H9 (cell line): Measurements from ENCODE around the gene PRTFDC1. TPM values are rescaled to one million over a fixed set of nuclear protein-coding genes. Genes with fewer than 3 reads are reported as not detected.

Experiments used
- DNase-seq: peaks from one replicate; pipeline ENCODE4 v3.0.0-alpha.2; 2017
- H2AFZ ChIP-seq: one replicate; pipeline ENCODE4 v1.6.1; 2013; ENCODE audit warnings: mild to moderate bottlenecking, low read length, control low read depth, moderate library complexity
- H2AK5ac ChIP-seq: 2 replicates; pipeline ENCODE4 v1.6.1; 2013; ENCODE audit warnings: low read length, control low read depth, mixed read lengths; ENCODE audit not compliant: insufficient read length
- H2BK120ac ChIP-seq: one replicate; pipeline ENCODE4 v1.6.1; 2013; ENCODE audit warnings: low read depth, mild to moderate bottlenecking, low read length, control low read depth, inconsistent platforms; ENCODE audit not compliant: poor library complexity, severe bottlenecking
- H2BK12ac ChIP-seq: 2 replicates; pipeline ENCODE4 v1.6.1; 2013; ENCODE audit warnings: low read length, control low read depth, mixed read lengths, low read depth; ENCODE audit not compliant: insufficient read length
- H2BK15ac ChIP-seq: 2 replicates; pipeline ENCODE4 v1.6.1; 2013; ENCODE audit warnings: low read depth, low read length, control low read depth
- H2BK20ac ChIP-seq: one replicate; pipeline ENCODE4 v1.6.1; 2013; ENCODE audit warnings: low read depth, mild to moderate bottlenecking, low read length, control low read depth, inconsistent platforms; ENCODE audit not compliant: poor library complexity, severe bottlenecking
- H2BK5ac ChIP-seq: 2 replicates; pipeline ENCODE4 v1.6.1; 2013; ENCODE audit warnings: low read length, control low read depth, mixed read lengths; ENCODE audit not compliant: insufficient read length
- H3K14ac ChIP-seq: 2 replicates; pipeline ENCODE4 v1.6.1; 2013; ENCODE audit warnings: low read length, control low read depth; ENCODE audit not compliant: insufficient read depth
- H3K18ac ChIP-seq: 2 replicates; pipeline ENCODE4 v1.6.1; 2013; ENCODE audit warnings: low read depth, mild to moderate bottlenecking, mixed read lengths, low read length, control low read depth; ENCODE audit not compliant: insufficient read length
- H3K23ac ChIP-seq: 2 replicates; pipeline ENCODE4 v1.6.1; 2013; ENCODE audit warnings: low read length, control low read depth, mixed read lengths, low read depth; ENCODE audit not compliant: insufficient read length
- H3K23me2 ChIP-seq: 2 replicates; pipeline ENCODE4 v1.6.1; 2013; ENCODE audit warnings: low read depth, mild to moderate bottlenecking, mixed read lengths, low read length, control low read depth; ENCODE audit not compliant: insufficient read length, poor library complexity, severe bottlenecking
- H3K27ac ChIP-seq: 2 replicates; pipeline ENCODE4 v1.5.1; 2013; ENCODE audit warnings: low read length, control low read depth, mixed read lengths, low read depth; ENCODE audit not compliant: insufficient read length
- H3K27me3 ChIP-seq: 2 replicates; pipeline ENCODE4 v1.6.1; 2013; ENCODE audit warnings: low read length, control low read depth, inconsistent platforms; ENCODE audit not compliant: insufficient read depth
- H3K4ac ChIP-seq: 2 replicates; pipeline ENCODE4 v1.6.1; 2013; ENCODE audit warnings: low read depth, mild to moderate bottlenecking, control low read depth, inconsistent platforms, low read length, moderate library complexity
- H3K4me1 ChIP-seq: 2 replicates; pipeline ENCODE4 v1.6.1; 2013; ENCODE audit warnings: low read length, control low read depth, inconsistent platforms; ENCODE audit not compliant: insufficient read depth
- H3K4me2 ChIP-seq: 2 replicates; pipeline ENCODE4 v1.6.1; 2013; ENCODE audit warnings: low read length, control low read depth, mixed read lengths; ENCODE audit not compliant: insufficient read length, insufficient read depth
- H3K56ac ChIP-seq: 2 replicates; pipeline ENCODE4 v1.6.1; 2013; ENCODE audit warnings: low read depth, mild to moderate bottlenecking, mixed read lengths, low read length, control low read depth; ENCODE audit not compliant: insufficient read length
- H3K79me1 ChIP-seq: 2 replicates; pipeline ENCODE4 v1.6.1; 2013; ENCODE audit warnings: low read depth, mild to moderate bottlenecking, moderate library complexity, low read length, control low read depth, inconsistent platforms; ENCODE audit not compliant: insufficient read depth, poor library complexity, severe bottlenecking
- H3K79me2 ChIP-seq: 2 replicates; pipeline ENCODE4 v1.6.1; 2013; ENCODE audit warnings: low read length, control low read depth, inconsistent platforms; ENCODE audit not compliant: insufficient read depth
- H3K9ac ChIP-seq: 2 replicates; pipeline ENCODE4 v1.6.1; 2013; ENCODE audit warnings: low read length, control low read depth, mixed read lengths; ENCODE audit not compliant: insufficient read length; ENCODE audit errors: extremely low read depth
- H3K9me3 ChIP-seq: one replicate; pipeline ENCODE4 v1.6.1; 2013; ENCODE audit warnings: low read depth, low read length, inconsistent platforms; ENCODE audit not compliant: control insufficient read depth
- H3T11ph ChIP-seq: one replicate; pipeline ENCODE4 v1.6.1; 2013; ENCODE audit warnings: mild to moderate bottlenecking, low read length, control low read depth, inconsistent platforms
- H4K20me1 ChIP-seq: one replicate; pipeline ENCODE4 v1.6.1; 2013; ENCODE audit not compliant: control insufficient read depth, insufficient read length, insufficient read depth
- H4K5ac ChIP-seq: 2 replicates; pipeline ENCODE4 v1.6.1; 2013; ENCODE audit warnings: low read depth, mild to moderate bottlenecking, mixed read lengths, low read length, control low read depth; ENCODE audit not compliant: insufficient read length
- H4K8ac ChIP-seq: replicated peaks from 2 replicates; pipeline ENCODE4 v1.6.1; 2013; ENCODE audit warnings: low read length, control low read depth, mixed read lengths, low read depth; ENCODE audit not compliant: insufficient read length
- H4K91ac ChIP-seq: 2 replicates; pipeline ENCODE4 v1.6.1; 2013; ENCODE audit warnings: low read depth, mild to moderate bottlenecking, moderate library complexity, mixed read lengths, low read length, control low read depth; ENCODE audit not compliant: insufficient read length
- H3K27ac Mint-ChIP-seq, 3 experiments: 2 replicates in 2 of 3; 3 replicates in 1 of 3; pipeline ENCODE4 v1.8.0; 2020 to 2021; ENCODE audit warnings: mixed read lengths in 3 of 3, mild to moderate bottlenecking in 1 of 3, moderate library complexity in 1 of 3
- H3K27me3 Mint-ChIP-seq: 2 replicates; pipeline ENCODE4 v1.8.0; 2021; ENCODE audit warnings: low read depth, mild to moderate bottlenecking, moderate library complexity, mixed read lengths
- H3K36me3 Mint-ChIP-seq, 3 experiments: 2 replicates in 2 of 3; 3 replicates in 1 of 3; pipeline ENCODE4 v1.8.0; 2020 to 2021; ENCODE audit warnings: low read depth in 3 of 3, mixed read lengths in 3 of 3; ENCODE audit not compliant: insufficient read depth in 1 of 3
- H3K4me1 Mint-ChIP-seq, 2 experiments: 2 replicates each; pipeline ENCODE4 v1.8.0; 2020; ENCODE audit warnings: mixed read lengths in 2 of 2
- H3K4me3 Mint-ChIP-seq, 2 experiments: 2 replicates in 1 of 2; 3 replicates in 1 of 2; pipeline ENCODE4 v1.8.0; 2020 to 2021; ENCODE audit warnings: mild to moderate bottlenecking in 2 of 2, mixed read lengths in 2 of 2, moderate library complexity in 1 of 2
- H3K9me3 Mint-ChIP-seq, 2 experiments: 2 replicates in 1 of 2; 3 replicates in 1 of 2; pipeline ENCODE4 v1.8.0; 2020; ENCODE audit warnings: mild to moderate bottlenecking in 2 of 2, mixed read lengths in 2 of 2, moderate library complexity in 1 of 2
- CTCF ChIP-seq: fragments of 200-600 bp; sonication (generic); conservative IDR thresholded peaks from 3 replicates; pipeline ENCODE4 v1.8.0; 2021; ENCODE audit warnings: antibody characterized with exemption, mild to moderate bottlenecking
- WGBS: extraction: QIAGEN DNeasy Blood & Tissue Kit; methylation state at CpG from one replicate; pipeline ENCODE4 v1.1.7; 2013; ENCODE audit warnings: missing lambda C conversion rate, low lambda C conversion rate, mixed read lengths; ENCODE audit not compliant: insufficient read length; ENCODE audit errors: extremely low coverage; 5-methylcytosine and 5-hydroxymethylcytosine counted together
- total RNA-seq: library from RNA; stranded (reverse); gene quantifications from 2 replicates; pipeline ENCODE4 v1.2.1, GENCODE V29; 2021

Gene PRTFDC1
- total RNA-seq, 1 experiment from 2014 or later: 7.5 TPM

- H3K14ac ChIP-seq: no peak overlapping the region
- H3K79me1 ChIP-seq: no peaks in the 10 kb centered on the region
- no peak overlapping the region for H4K91ac ChIP-seq
- H3K4me1 ChIP-seq: peaks cover 1% of the 10 kb centered on the region; the same call in 1 of the 2 replicates
- no peak overlapping the region for H2BK20ac ChIP-seq
- no peak overlapping the region for H2AFZ ChIP-seq
- H3K27me3 ChIP-seq: no peaks in the 10 kb centered on the region
- no peak overlapping the region for H2BK5ac ChIP-seq
- H3K27ac ChIP-seq: no peak overlapping the region
- no peak overlapping the region for H3K18ac ChIP-seq
- no peak overlapping the region for H3T11ph ChIP-seq
- Mint-ChIP-seq H3K27ac (no peak overlapping the region), H3K36me3 (no peaks in the 10 kb centered on the region), H3K27me3 (no peaks in the 10 kb centered on the region), H3K4me3 (no peak overlapping the region), H3K4me1 (peaks cover 0 to under 1% of the 10 kb centered on the region in 2 experiments; a peak in 3 of 4 replicates), H3K9me3 (no peaks in the 10 kb centered on the region)
- DNase-seq: no peak
- H3K79me2 ChIP-seq: no peaks in the 10 kb centered on the region
- no peak overlapping the region for H3K56ac ChIP-seq
- no peak overlapping the region for H3K23ac ChIP-seq
- whole genome bisulfite sequencing: no CpG with 5 or more reads among the region's 3 CpGs
- TF ChIP-seq CTCF: no peak
- no peaks in the 10 kb centered on the region for H3K23me2 ChIP-seq
- no peak overlapping the region for H2BK15ac ChIP-seq
- no peaks in the 10 kb centered on the region for H3K9me3 ChIP-seq
- no peak overlapping the region for H2BK12ac ChIP-seq
- H3K4me2 ChIP-seq: no peak overlapping the region
- no peak overlapping the region for H2AK5ac ChIP-seq
- H4K20me1 ChIP-seq: no peaks in the 10 kb centered on the region
- no peak overlapping the region for H3K4ac ChIP-seq
- H3K9ac ChIP-seq: no peak overlapping the region
- H4K5ac ChIP-seq: no peak overlapping the region
- no peak overlapping the region for H4K8ac ChIP-seq
- no peak overlapping the region for H2BK120ac ChIP-seq
Observed at GRCh38 chr10:24965051-24965450, 12.6 kb upstream of the PRTFDC1 start.
